Keratinocyte (primary cell): ENCODE results near the gene EPHA1. TPM values are rescaled to one million over a fixed set of nuclear protein-coding genes. Genes with fewer than 3 reads are reported as not detected.

Experiments
- DNase-seq: peaks from one replicate; pipeline ENCODE4 v3.0.0-alpha.2; 2011; ENCODE audit warnings: low read depth, missing footprints, low spot score
- FAIRE-seq: peaks from 2 replicates; lab custom pipeline; 2011; peaks lifted over from hg19 to GRCh38; lab: Jason Lieb, UNC
- H2AFZ ChIP-seq: 2 replicates; pipeline ENCODE4 v1.6.0; 2012; ENCODE audit warnings: low read length, control low read depth, inconsistent platforms; ENCODE audit not compliant: control insufficient read depth
- H3K27ac ChIP-seq: 2 replicates; pipeline ENCODE4 v1.5.1; 2011; ENCODE audit warnings: low read length; ENCODE audit not compliant: control insufficient read depth, insufficient read depth
- H3K27me3 ChIP-seq: 3 replicates; pipeline ENCODE4 v1.6.0; 2011; ENCODE audit warnings: low read length; ENCODE audit not compliant: control insufficient read depth, insufficient read depth; ENCODE audit errors: extremely low read depth
- H3K36me3 ChIP-seq, 2 experiments: 2 replicates in 1 of 2; 3 replicates in 1 of 2; pipeline ENCODE4 v1.5.1; 2011; ENCODE audit warnings: low read length in 2 of 2, mild to moderate bottlenecking in 1 of 2; ENCODE audit not compliant: control insufficient read depth in 2 of 2, insufficient read depth in 2 of 2; ENCODE audit errors: extremely low read depth in 1 of 2
- H3K4me1 ChIP-seq: 3 replicates; pipeline ENCODE4 v1.5.1; 2011; ENCODE audit warnings: low read length; ENCODE audit not compliant: control insufficient read depth, insufficient read depth; ENCODE audit errors: extremely low read depth
- H3K4me2 ChIP-seq: 3 replicates; pipeline ENCODE4 v1.6.0; 2011; ENCODE audit warnings: low read depth, low read length; ENCODE audit not compliant: control insufficient read depth, insufficient read depth; ENCODE audit errors: extremely low read depth
- H3K4me3 ChIP-seq, 3 experiments: fragments of 200-600 bp in 1 of 3; sonication (generic) in 1 of 3; 2 replicates in 2 of 3; 3 replicates in 1 of 3; pipeline ENCODE4 v1.5.1; 2011 to 2016; ENCODE audit warnings: low read length in 3 of 3, mild to moderate bottlenecking in 3 of 3, control low read depth in 2 of 3, inconsistent platforms in 1 of 3, low read depth in 1 of 3, mixed read lengths in 1 of 3, mixed run types in 1 of 3, moderate library complexity in 1 of 3; ENCODE audit not compliant: control insufficient read depth in 2 of 3, insufficient read depth in 2 of 3; ENCODE audit errors: extremely low read depth in 1 of 3
- H3K79me2 ChIP-seq: 2 replicates; pipeline ENCODE4 v1.6.0; 2012; ENCODE audit warnings: low read length; ENCODE audit not compliant: control insufficient read depth, insufficient read depth
- H3K9ac ChIP-seq: 3 replicates; pipeline ENCODE4 v1.6.0; 2011; ENCODE audit warnings: low read length; ENCODE audit not compliant: control insufficient read depth, insufficient read depth; ENCODE audit errors: extremely low read depth
- H3K9me1 ChIP-seq: 3 replicates; pipeline ENCODE4 v1.6.0; 2011; ENCODE audit warnings: low read length; ENCODE audit not compliant: control insufficient read depth, insufficient read depth; ENCODE audit errors: extremely low read depth
- H3K9me3 ChIP-seq: 2 replicates; pipeline ENCODE4 v1.5.1; 2012; ENCODE audit warnings: low read depth, low read length; ENCODE audit not compliant: control insufficient read depth
- H4K20me1 ChIP-seq: 3 replicates; pipeline ENCODE4 v1.6.0; 2011; ENCODE audit warnings: low read length; ENCODE audit not compliant: control insufficient read depth, insufficient read depth; ENCODE audit errors: extremely low read depth
- EZH2 ChIP-seq: IDR thresholded peaks from one replicate; pipeline ENCODE4 v1.6.1; 2012; ENCODE audit warnings: inconsistent platforms, mild to moderate bottlenecking, low read length, moderate library complexity
- dilution Hi-C: fragments of 300-500 bp; cut with MboI; formaldehyde crosslinking; loops from one replicate; pipeline ENCODE4 v1.7.0; 2020; ENCODE audit warnings: low sequenced_read_pairs; ENCODE audit not compliant: extremely low pct_ligation_motif_present
- polyA plus RNA-seq, 5 experiments: library from polyadenylated mRNA; depleted of rRNA in 3 of 5; stranded (reverse) in 3 of 5; stranded (forward) in 1 of 5; unstranded in 1 of 5; fragments of >200 nt; gene quantifications; 1 replicate in 1 of 5; 2 replicates in 3 of 5; 3 replicates in 1 of 5; pipeline versions ENCODE4 v1.2.1 to v1.2.3, GENCODE V29; 2011 to 2012; ENCODE audit warnings: missing spikeins in 2 of 5, low read depth in 1 of 5, low replicate concordance in 1 of 5
- TF ChIP-seq, protein P1 (sequence below), 3 experiments: IDR thresholded peaks in 1 of 3; conservative IDR thresholded peaks in 1 of 3; optimal IDR thresholded peaks in 1 of 3; 2 replicates in 2 of 3; 3 replicates in 1 of 3; pipeline versions ENCODE3 to v1.5.1; 2011; ENCODE audit warnings: low read length in 3 of 3, mild to moderate bottlenecking in 3 of 3, moderate library complexity in 2 of 3, control low read depth in 1 of 3, inconsistent platforms in 1 of 3; ENCODE audit not compliant: insufficient read depth in 2 of 3; ENCODE audit errors: extremely low read depth in 1 of 3

Gene EPHA1
- polyA plus RNA-seq, 1 donor (not counting 4 experiments of a cell fraction or from before 2014, with no cell fraction given): 31.9 TPM

DNA sequence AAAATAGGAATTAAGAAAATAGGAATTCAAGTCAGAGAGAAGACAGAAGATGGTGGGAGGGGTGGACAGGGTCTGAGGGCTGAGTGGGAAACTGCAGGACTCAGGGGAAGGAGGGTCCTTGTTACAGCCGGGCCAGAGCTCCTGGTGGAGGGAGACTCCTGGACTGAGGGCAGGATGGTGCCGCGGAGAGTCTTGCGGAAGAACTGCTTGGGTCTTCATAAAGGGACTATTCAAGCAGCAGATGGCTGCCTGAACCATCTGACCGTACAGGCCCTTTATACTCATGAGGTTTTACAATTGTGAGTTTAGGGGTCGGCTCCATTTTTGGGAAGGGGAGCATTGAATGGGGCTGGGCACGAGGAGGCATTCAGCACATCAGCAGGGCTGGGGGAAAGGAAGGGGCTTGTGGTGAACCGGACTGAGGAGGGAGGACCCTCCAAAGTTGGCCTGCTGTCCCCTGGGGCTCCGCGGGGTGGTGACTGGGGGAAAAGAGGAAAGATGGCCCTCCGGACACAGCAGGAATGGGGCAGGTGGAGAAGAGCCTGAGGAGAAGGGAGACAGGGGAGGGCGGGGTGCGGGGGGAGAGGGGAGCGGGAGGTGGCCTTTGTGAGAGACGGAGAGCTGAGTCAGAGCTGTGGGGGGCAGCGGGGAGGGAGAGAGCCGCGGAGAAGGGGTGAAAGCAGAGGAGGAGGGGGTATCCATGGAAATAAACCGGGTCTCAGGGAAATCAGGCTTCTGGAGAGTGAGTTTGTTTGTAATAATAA, 47.7 kb downstream of the EPHA1 start:
- Histone ChIP-seq H3K9me1 (no peaks in the 10 kb centered on the region), H4K20me1 (no peaks in the 10 kb centered on the region), H3K4me3 (no peak overlapping the region), H3K79me2 (no peaks in the 10 kb centered on the region), H3K4me1 (no peaks in the 10 kb centered on the region), H3K36me3 (no peaks in the 10 kb centered on the region), H3K9me3 (no peaks in the 10 kb centered on the region), H2AFZ (no peak overlapping the region), H3K27ac (no peak overlapping the region), H3K27me3 (peaks cover 61% of the 10 kb centered on the region), H3K9ac (no peak overlapping the region), H3K4me2 (no peak overlapping the region)
- FAIRE-seq (no peak), DNase-seq (no peak)
- dilution Hi-C loops: no loop called here
- TF ChIP-seq, protein P1, sequence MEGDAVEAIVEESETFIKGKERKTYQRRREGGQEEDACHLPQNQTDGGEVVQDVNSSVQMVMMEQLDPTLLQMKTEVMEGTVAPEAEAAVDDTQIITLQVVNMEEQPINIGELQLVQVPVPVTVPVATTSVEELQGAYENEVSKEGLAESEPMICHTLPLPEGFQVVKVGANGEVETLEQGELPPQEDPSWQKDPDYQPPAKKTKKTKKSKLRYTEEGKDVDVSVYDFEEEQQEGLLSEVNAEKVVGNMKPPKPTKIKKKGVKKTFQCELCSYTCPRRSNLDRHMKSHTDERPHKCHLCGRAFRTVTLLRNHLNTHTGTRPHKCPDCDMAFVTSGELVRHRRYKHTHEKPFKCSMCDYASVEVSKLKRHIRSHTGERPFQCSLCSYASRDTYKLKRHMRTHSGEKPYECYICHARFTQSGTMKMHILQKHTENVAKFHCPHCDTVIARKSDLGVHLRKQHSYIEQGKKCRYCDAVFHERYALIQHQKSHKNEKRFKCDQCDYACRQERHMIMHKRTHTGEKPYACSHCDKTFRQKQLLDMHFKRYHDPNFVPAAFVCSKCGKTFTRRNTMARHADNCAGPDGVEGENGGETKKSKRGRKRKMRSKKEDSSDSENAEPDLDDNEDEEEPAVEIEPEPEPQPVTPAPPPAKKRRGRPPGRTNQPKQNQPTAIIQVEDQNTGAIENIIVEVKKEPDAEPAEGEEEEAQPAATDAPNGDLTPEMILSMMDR (optimal IDR thresholded peaks at IDR 0.05 in 1 of 3, IDR thresholded peaks at IDR 0.05 in 1 of 3, conservative IDR thresholded peaks at IDR 0.05 in 1 of 3; ENCODE audit: extremely low read depth in 1 of 3, insufficient read depth in 2 of 3, low read length in 3 of 3): no peak
- peak; percentile 28 for TF ChIP-seq EZH2

DNA sequence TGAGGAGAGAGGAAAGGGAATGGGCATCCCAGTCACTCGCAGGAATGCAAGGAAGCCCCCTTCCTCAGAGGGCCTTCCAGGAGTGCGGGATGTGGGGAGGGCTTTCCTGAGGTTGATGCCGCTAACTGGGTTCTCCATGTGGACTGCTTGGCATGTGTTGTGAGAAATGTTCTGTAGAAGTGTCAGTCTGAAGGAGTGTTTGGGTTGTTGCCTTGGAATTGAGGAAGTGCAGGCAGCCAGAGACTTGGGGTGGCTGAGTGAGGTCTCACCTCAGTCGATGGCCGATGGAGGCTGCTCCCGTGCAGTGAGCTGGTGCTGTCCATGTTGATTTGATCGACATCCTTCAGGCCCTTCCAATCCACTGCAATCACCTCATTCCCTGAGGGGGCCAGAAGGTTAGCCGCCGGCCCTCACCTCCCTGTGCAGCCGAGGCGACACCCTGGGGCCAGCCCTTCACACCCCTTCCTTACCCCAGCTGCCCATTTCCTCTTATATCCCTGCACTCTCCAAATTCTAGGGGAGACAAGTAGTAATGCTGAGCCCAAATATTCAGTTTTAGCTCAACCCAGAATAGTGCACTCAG, 48.8 kb downstream of the EPHA1 start:
- FAIRE-seq (no peak), DNase-seq (no peak)
- H3K4me3 ChIP-seq: no peak overlapping the region
- no peaks in the 10 kb centered on the region for H3K4me1 ChIP-seq
- H3K9ac ChIP-seq: no peak overlapping the region
- dilution Hi-C loops: no loop called here
- no peaks in the 10 kb centered on the region for H3K36me3 ChIP-seq
- no peak overlapping the region for H2AFZ ChIP-seq
- H3K27ac ChIP-seq: no peak overlapping the region
- H4K20me1 ChIP-seq: no peaks in the 10 kb centered on the region
- H3K4me2 ChIP-seq: no peak overlapping the region
- peaks cover 63% of the 10 kb centered on the region for H3K27me3 ChIP-seq
- no peak for TF ChIP-seq EZH2
- TF ChIP-seq, protein P1 (optimal IDR thresholded peaks at IDR 0.05 in 1 of 3, IDR thresholded peaks at IDR 0.05 in 1 of 3, conservative IDR thresholded peaks at IDR 0.05 in 1 of 3; ENCODE audit: extremely low read depth in 1 of 3, insufficient read depth in 2 of 3, low read length in 3 of 3): no peak
- no peaks in the 10 kb centered on the region for H3K9me3 ChIP-seq
- H3K79me2 ChIP-seq: no peaks in the 10 kb centered on the region
- H3K9me1 ChIP-seq: no peaks in the 10 kb centered on the region
